Loucy (cell line): Measurements from ENCODE around the gene CHD9NB.

ENCODE experiments used
- H2AFZ ChIP-seq: fragments of 200-600 bp; sonication (generic); 2 replicates; pipeline ENCODE4 v1.6.0; 2016; ENCODE audit warnings: antibody characterized with exemption, mild to moderate bottlenecking, low read length, moderate library complexity
- H3F3A ChIP-seq: fragments of 200-600 bp; 2 replicates; pipeline ENCODE4 v1.6.0; 2016; ENCODE audit warnings: antibody characterized with exemption, low read depth, mild to moderate bottlenecking
- H3K27me3 ChIP-seq: fragments of 200-600 bp; sonication (generic); 2 replicates; pipeline ENCODE4 v1.6.1; 2014; ENCODE audit warnings: low read length, mild to moderate bottlenecking; ENCODE audit not compliant: insufficient read depth, poor library complexity, severe bottlenecking
- H3K36me3 ChIP-seq: fragments of 200-600 bp; sonication (generic); 2 replicates; pipeline ENCODE4 v1.6.1; 2016; ENCODE audit warnings: low read length; ENCODE audit not compliant: insufficient read depth
- H3K4me1 ChIP-seq: fragments of 200-600 bp; sonication (generic); 2 replicates; pipeline ENCODE4 v1.5.1; 2014; ENCODE audit warnings: low read length, mild to moderate bottlenecking; ENCODE audit not compliant: insufficient read depth, poor library complexity, severe bottlenecking
- H3K4me2 ChIP-seq: fragments of 200-600 bp; sonication (generic); 2 replicates; pipeline ENCODE4 v1.6.0; 2014; ENCODE audit warnings: antibody characterized with exemption, low read length, low read depth, mild to moderate bottlenecking; ENCODE audit not compliant: poor library complexity, severe bottlenecking
- H3K4me3 ChIP-seq: fragments of 200-600 bp; sonication (generic); 2 replicates; pipeline ENCODE4 v1.5.1; 2014; ENCODE audit warnings: low read length, mild to moderate bottlenecking, mixed read lengths; ENCODE audit not compliant: poor library complexity, severe bottlenecking
- H3K79me2 ChIP-seq: fragments of 200-600 bp; sonication (generic); 2 replicates; pipeline ENCODE4 v1.6.1; 2014; ENCODE audit warnings: low read length; ENCODE audit not compliant: insufficient read depth
- H3K9ac ChIP-seq: fragments of 200-600 bp; sonication (generic); 2 replicates; pipeline ENCODE4 v1.6.0; 2014; ENCODE audit warnings: mild to moderate bottlenecking, low read depth, low read length, moderate library complexity; ENCODE audit not compliant: poor library complexity, severe bottlenecking
- H3K9me2 ChIP-seq: fragments of 200-600 bp; sonication (generic); replicated peaks from 2 replicates; pipeline ENCODE4 v1.6.1; 2016; ENCODE audit warnings: low read depth, low read length, mixed read lengths
- H3K9me3 ChIP-seq: fragments of 200-600 bp; sonication (generic); 2 replicates; pipeline ENCODE4 v1.6.1; 2014; ENCODE audit warnings: mild to moderate bottlenecking, antibody characterized with exemption, low read length, low read depth; ENCODE audit not compliant: insufficient read depth
- H4K20me1 ChIP-seq: fragments of 200-600 bp; sonication (generic); 2 replicates; pipeline ENCODE4 v1.6.0; 2014; ENCODE audit warnings: antibody characterized with exemption, low read length, mild to moderate bottlenecking; ENCODE audit not compliant: insufficient read depth, poor library complexity, severe bottlenecking
- EZH2phosphoT487 ChIP-seq: fragments of 200-600 bp; IDR thresholded peaks from 2 replicates; pipeline ENCODE4 v1.6.1; 2018; ENCODE audit warnings: antibody characterized with exemption, mild to moderate bottlenecking, moderate library complexity, borderline replicate concordance
- TF ChIP-seq, protein P1 (sequence below): fragments of 200-600 bp; sonication (generic); conservative IDR thresholded peaks from 2 replicates; pipeline ENCODE4 v1.5.1; 2014; ENCODE audit warnings: mild to moderate bottlenecking, antibody characterized with exemption, low read length

CHD9NB gene

DNA sequence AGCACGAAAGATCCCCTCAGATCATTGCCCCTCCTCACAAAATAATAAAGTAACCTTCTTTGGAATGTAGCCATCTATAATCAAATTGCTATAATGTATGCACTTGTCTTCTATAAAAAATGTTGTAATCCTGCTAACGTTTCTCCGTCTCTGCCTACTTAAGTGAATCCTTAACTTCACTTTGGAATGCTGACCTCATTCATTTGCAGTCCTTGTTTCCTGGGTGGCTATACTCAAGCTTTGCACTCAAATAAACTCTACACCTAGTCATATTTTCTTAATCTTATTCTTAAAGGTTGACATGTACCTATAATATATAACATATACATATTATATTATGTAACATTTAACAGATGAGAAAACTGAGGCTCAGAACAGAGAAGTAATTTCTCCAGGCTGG is 22.7 kb downstream of the CHD9NB start:
- Histone ChIP-seq H3K4me3 (no peak overlapping the region), H3K4me1 (no peaks in the 10 kb centered on the region), H3K79me2 (no peaks in the 10 kb centered on the region), H3K27me3 (no peaks in the 10 kb centered on the region), H3K9ac (no peak overlapping the region), H3K9me2 (no peaks in the 10 kb centered on the region), H3K36me3 (no peaks in the 10 kb centered on the region), H4K20me1 (no peaks in the 10 kb centered on the region), H2AFZ (no peak overlapping the region), H3K4me2 (no peak overlapping the region), H3K9me3 (no peaks in the 10 kb centered on the region; the same call in 1 of the 2 replicates), H3F3A (no peaks in the 10 kb centered on the region)
- no peak for TF ChIP-seq EZH2phosphoT487
- TF ChIP-seq, protein P1, sequence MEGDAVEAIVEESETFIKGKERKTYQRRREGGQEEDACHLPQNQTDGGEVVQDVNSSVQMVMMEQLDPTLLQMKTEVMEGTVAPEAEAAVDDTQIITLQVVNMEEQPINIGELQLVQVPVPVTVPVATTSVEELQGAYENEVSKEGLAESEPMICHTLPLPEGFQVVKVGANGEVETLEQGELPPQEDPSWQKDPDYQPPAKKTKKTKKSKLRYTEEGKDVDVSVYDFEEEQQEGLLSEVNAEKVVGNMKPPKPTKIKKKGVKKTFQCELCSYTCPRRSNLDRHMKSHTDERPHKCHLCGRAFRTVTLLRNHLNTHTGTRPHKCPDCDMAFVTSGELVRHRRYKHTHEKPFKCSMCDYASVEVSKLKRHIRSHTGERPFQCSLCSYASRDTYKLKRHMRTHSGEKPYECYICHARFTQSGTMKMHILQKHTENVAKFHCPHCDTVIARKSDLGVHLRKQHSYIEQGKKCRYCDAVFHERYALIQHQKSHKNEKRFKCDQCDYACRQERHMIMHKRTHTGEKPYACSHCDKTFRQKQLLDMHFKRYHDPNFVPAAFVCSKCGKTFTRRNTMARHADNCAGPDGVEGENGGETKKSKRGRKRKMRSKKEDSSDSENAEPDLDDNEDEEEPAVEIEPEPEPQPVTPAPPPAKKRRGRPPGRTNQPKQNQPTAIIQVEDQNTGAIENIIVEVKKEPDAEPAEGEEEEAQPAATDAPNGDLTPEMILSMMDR = no peak

DNA sequence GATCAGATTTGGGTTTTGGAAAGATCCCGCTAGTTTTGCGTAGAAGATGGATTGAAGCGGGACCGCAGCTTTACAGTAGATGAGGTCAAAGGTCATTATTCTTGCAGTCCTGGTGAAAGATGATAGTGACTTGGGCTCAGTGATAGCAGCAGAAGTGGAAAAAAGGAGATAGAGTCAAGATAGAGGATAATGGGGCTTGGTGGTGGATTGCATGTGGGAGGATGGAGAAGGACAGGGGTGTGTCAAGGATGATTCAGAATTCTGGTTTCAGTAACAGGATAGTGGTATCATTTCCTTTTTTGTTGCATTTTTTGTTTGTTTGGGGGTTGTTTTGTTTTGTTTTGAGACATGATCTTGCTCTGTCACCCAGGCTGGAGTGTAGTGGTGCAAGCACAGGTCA is 28.7 kb downstream of the CHD9NB start:
- Histone ChIP-seq H3K36me3 (no peaks in the 10 kb centered on the region), H3K4me1 (no peaks in the 10 kb centered on the region), H3K4me3 (no peak overlapping the region), H4K20me1 (no peaks in the 10 kb centered on the region), H2AFZ (no peak overlapping the region), H3K4me2 (no peak overlapping the region), H3K9me3 (no peaks in the 10 kb centered on the region), H3K9me2 (no peaks in the 10 kb centered on the region), H3K27me3 (no peaks in the 10 kb centered on the region), H3F3A (no peaks in the 10 kb centered on the region), H3K79me2 (no peaks in the 10 kb centered on the region), H3K9ac (no peak overlapping the region)
- no peak for TF ChIP-seq EZH2phosphoT487
- TF ChIP-seq, protein P1 = no peak

DNA sequence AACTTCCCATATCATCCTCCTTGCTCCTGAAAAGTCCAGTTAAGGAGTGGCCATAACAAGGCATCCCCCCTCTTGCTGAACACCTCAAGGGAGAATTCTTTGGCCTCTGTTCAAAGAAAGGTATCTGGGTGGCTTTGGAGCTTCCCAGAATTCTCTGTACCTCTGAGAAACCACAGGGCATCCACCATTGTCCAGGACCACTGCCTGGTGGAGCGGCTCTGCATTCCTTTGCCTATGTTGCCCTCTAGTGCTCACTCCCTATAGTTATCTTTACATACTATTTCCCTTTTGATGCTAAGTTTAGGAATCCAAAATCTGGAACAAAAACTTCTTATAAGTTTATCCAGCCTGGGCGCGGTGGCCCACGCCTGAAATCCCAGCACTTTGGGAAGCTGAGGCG is 30.3 kb downstream of the CHD9NB start:
- Histone ChIP-seq H3K27me3 (no peaks in the 10 kb centered on the region), H3K4me1 (no peaks in the 10 kb centered on the region), H3K4me2 (no peak overlapping the region), H3K36me3 (no peaks in the 10 kb centered on the region), H3K9me2 (no peaks in the 10 kb centered on the region), H3K79me2 (no peaks in the 10 kb centered on the region), H3K4me3 (no peak overlapping the region), H2AFZ (no peak overlapping the region), H3K9ac (no peak overlapping the region), H3F3A (no peaks in the 10 kb centered on the region), H3K9me3 (no peaks in the 10 kb centered on the region), H4K20me1 (no peaks in the 10 kb centered on the region)
- TF ChIP-seq EZH2phosphoT487 = no peak
- TF ChIP-seq, protein P1 = peak; percentile 72
